HepG2 (cell line): ENCODE results near the gene CBX7.

ENCODE experiments used
- CBFB ChIP-seq: sonication (generic); formaldehyde crosslinking; IDR thresholded peaks from 2 replicates; pipeline ENCODE4 v1.4.0; 2020; ENCODE audit warnings: missing genetic modification reagents
- CC2D1A ChIP-seq: sonication (generic); formaldehyde crosslinking; IDR thresholded peaks from 2 replicates; pipeline ENCODE4 v1.8.1; 2023; ENCODE audit warnings: mild to moderate bottlenecking, missing genetic modification reagents
- DR1 ChIP-seq: sonication (generic); formaldehyde crosslinking; IDR thresholded peaks from 2 replicates; pipeline ENCODE4 v1.8.0; 2021; ENCODE audit warnings: mild to moderate bottlenecking, missing genetic modification reagents, inconsistent platforms
- HOXA7 ChIP-seq: sonication (generic); formaldehyde crosslinking; IDR thresholded peaks from 2 replicates; pipeline ENCODE4 v1.8.1; 2022; ENCODE audit warnings: mild to moderate bottlenecking, missing genetic modification reagents, moderate library complexity
- KDM1A ChIP-seq: IDR thresholded peaks from 2 replicates; pipeline ENCODE4 v1.6.1; 2016; ENCODE audit warnings: missing compliant biosample characterization
- MTA1 ChIP-seq: sonication (generic); formaldehyde crosslinking; IDR thresholded peaks from 2 replicates; pipeline ENCODE4 v1.4.0; 2020; ENCODE audit warnings: missing genetic modification reagents, mild to moderate bottlenecking, borderline replicate concordance
- RBM22 ChIP-seq: fragments of 200-400 bp; formaldehyde crosslinking; optimal IDR thresholded peaks from 2 replicates; pipeline ENCODE3; 2017; ENCODE audit warnings: mild to moderate bottlenecking, low read length, moderate library complexity
- ZNF547 ChIP-seq: sonication (generic); formaldehyde crosslinking; IDR thresholded peaks from 2 replicates; pipeline ENCODE4 v1.5.1; 2020; ENCODE audit warnings: mild to moderate bottlenecking, missing genetic modification reagents
- ZZZ3 ChIP-seq: sonication (generic); formaldehyde crosslinking; IDR thresholded peaks from 2 replicates; pipeline ENCODE4 v1.4.0; 2020; ENCODE audit warnings: missing genetic modification reagents, mild to moderate bottlenecking, borderline replicate concordance
- TF ChIP-seq, protein P1 (sequence below): sonication (generic); formaldehyde crosslinking; IDR thresholded peaks from 2 replicates; pipeline ENCODE4 v1.9.0; 2021; ENCODE audit warnings: missing genetic modification reagents, borderline replicate concordance
- TF ChIP-seq, protein P2 (sequence below): sonication (generic); formaldehyde crosslinking; conservative IDR thresholded peaks from 2 replicates; pipeline ENCODE4 v1.5.0; 2020; ENCODE audit warnings: missing genetic modification reagents
- TF ChIP-seq, protein P3 (sequence below): sonication (generic); formaldehyde crosslinking; IDR thresholded peaks from 2 replicates; pipeline ENCODE4 v1.4.0; 2020; ENCODE audit warnings: missing genetic modification reagents
- TF ChIP-seq, protein P4 (sequence below): sonication (generic); formaldehyde crosslinking; IDR thresholded peaks from 2 replicates; pipeline ENCODE4 v1.5.0; 2020; ENCODE audit warnings: mild to moderate bottlenecking, missing genetic modification reagents
- TF ChIP-seq, protein P5 (sequence below): sonication (generic); formaldehyde crosslinking; IDR thresholded peaks from 2 replicates; pipeline ENCODE4 v1.4.0; 2020; ENCODE audit warnings: mild to moderate bottlenecking, missing genetic modification reagents

DNA sequence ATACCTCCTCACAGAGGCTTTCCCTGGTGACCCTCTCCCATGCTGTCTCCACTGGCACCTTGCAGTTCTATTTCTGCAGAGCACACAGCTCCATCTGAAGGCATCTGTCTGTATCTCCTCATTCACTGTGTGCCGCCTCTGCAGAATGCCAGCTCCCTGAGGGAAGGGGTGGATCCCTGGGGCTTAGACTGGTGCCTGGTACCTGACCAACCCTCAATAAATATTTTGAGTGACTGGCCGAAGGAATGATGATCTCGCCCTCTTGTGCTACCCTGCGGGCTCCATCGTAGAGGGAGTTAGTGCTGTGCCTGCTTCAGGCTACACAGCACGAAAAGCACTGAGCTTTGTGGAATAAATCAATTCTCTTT, 1.6 kb downstream of the CBX7 start:
- TF ChIP-seq, protein P1, sequence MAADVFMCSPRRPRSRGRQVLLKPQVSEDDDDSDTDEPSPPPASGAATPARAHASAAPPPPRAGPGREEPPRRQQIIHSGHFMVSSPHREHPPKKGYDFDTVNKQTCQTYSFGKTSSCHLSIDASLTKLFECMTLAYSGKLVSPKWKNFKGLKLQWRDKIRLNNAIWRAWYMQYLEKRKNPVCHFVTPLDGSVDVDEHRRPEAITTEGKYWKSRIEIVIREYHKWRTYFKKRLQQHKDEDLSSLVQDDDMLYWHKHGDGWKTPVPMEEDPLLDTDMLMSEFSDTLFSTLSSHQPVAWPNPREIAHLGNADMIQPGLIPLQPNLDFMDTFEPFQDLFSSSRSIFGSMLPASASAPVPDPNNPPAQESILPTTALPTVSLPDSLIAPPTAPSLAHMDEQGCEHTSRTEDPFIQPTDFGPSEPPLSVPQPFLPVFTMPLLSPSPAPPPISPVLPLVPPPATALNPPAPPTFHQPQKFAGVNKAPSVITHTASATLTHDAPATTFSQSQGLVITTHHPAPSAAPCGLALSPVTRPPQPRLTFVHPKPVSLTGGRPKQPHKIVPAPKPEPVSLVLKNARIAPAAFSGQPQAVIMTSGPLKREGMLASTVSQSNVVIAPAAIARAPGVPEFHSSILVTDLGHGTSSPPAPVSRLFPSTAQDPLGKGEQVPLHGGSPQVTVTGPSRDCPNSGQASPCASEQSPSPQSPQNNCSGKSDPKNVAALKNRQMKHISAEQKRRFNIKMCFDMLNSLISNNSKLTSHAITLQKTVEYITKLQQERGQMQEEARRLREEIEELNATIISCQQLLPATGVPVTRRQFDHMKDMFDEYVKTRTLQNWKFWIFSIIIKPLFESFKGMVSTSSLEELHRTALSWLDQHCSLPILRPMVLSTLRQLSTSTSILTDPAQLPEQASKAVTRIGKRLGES (CRISPR knock-in tag), result no peak
- TF ChIP-seq CBFB (CRISPR knock-in tag) (no peak), KDM1A (CRISPR knock-in tag) (no peak), HOXA7 (CRISPR knock-in tag) (no peak), DR1 (CRISPR knock-in tag) (no peak), CC2D1A (CRISPR knock-in tag) (no peak), ZZZ3 (CRISPR knock-in tag) (no peak), RBM22 (no peak), ZNF547 (CRISPR knock-in tag) (no peak), MTA1 (CRISPR knock-in tag) (no peak)
- TF ChIP-seq, protein P2, sequence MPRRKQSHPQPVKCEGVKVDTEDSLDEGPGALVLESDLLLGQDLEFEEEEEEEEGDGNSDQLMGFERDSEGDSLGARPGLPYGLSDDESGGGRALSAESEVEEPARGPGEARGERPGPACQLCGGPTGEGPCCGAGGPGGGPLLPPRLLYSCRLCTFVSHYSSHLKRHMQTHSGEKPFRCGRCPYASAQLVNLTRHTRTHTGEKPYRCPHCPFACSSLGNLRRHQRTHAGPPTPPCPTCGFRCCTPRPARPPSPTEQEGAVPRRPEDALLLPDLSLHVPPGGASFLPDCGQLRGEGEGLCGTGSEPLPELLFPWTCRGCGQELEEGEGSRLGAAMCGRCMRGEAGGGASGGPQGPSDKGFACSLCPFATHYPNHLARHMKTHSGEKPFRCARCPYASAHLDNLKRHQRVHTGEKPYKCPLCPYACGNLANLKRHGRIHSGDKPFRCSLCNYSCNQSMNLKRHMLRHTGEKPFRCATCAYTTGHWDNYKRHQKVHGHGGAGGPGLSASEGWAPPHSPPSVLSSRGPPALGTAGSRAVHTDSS (CRISPR knock-in tag), result no peak
- TF ChIP-seq, protein P3, sequence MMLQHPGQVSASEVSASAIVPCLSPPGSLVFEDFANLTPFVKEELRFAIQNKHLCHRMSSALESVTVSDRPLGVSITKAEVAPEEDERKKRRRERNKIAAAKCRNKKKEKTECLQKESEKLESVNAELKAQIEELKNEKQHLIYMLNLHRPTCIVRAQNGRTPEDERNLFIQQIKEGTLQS (CRISPR knock-in tag), result no peak
- TF ChIP-seq, protein P4, sequence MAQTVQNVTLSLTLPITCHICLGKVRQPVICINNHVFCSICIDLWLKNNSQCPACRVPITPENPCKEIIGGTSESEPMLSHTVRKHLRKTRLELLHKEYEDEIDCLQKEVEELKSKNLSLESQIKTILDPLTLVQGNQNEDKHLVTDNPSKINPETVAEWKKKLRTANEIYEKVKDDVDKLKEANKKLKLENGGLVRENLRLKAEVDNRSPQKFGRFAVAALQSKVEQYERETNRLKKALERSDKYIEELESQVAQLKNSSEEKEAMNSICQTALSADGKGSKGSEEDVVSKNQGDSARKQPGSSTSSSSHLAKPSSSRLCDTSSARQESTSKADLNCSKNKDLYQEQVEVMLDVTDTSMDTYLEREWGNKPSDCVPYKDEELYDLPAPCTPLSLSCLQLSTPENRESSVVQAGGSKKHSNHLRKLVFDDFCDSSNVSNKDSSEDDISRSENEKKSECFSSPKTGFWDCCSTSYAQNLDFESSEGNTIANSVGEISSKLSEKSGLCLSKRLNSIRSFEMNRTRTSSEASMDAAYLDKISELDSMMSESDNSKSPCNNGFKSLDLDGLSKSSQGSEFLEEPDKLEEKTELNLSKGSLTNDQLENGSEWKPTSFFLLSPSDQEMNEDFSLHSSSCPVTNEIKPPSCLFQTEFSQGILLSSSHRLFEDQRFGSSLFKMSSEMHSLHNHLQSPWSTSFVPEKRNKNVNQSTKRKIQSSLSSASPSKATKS (CRISPR knock-in tag), result no peak
- TF ChIP-seq, protein P5, sequence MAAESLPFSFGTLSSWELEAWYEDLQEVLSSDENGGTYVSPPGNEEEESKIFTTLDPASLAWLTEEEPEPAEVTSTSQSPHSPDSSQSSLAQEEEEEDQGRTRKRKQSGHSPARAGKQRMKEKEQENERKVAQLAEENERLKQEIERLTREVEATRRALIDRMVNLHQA (CRISPR knock-in tag), result no peak
